ENCODE data around the gene ADCY2. TPM values are rescaled to one million over a fixed set of nuclear protein-coding genes. Genes with fewer than 3 reads are reported as not detected.

Gene ADCY2
- 1 to 10 TPM; 4.5 to 6.8 (median 6.3) TPM for polyA plus RNA-seq (ENCODE audit: insufficient read length in 3 of 3)
- long read RNA-seq, donor 1 = 0 reads
- long read RNA-seq, donor 2, full-length matches to known transcripts = 1 of 1 reads
- long read RNA-seq, donor 2, partial matches to known transcripts = 0 of 1 reads
- long read RNA-seq, donor 2, other reads (novel, unspliced or antisense) = 0 of 1 reads
- long read RNA-seq, donor 3, full-length matches to known transcripts = 1 of 1 reads
- long read RNA-seq, donor 3, partial matches to known transcripts = 0 of 1 reads
- long read RNA-seq, donor 3, other reads (novel, unspliced or antisense) = 0 of 1 reads
- long read RNA-seq, donor 4 = 0 reads
- long read RNA-seq, donor 5 = 0 reads
- long read RNA-seq, donor 6 = 0 reads
- long read RNA-seq, donor 7 = 0 reads
- long read RNA-seq, donor 8 = 0 reads
- long read RNA-seq, donor 9 = 0 reads
- long read RNA-seq, donor 10 = 0 reads
- long read RNA-seq, donor 11 = 0 reads
- long read RNA-seq, donor 12 = 0 reads
- long read RNA-seq, donor 13 = 0 reads
- long read RNA-seq, donor 14 = 0 reads
- long read RNA-seq, donor 15 = 0 reads
- long read RNA-seq, donor 16, full-length matches to known transcripts = 2 of 2 reads
- long read RNA-seq, donor 16, partial matches to known transcripts = 0 of 2 reads
- long read RNA-seq, donor 16, other reads (novel, unspliced or antisense) = 0 of 2 reads

GRCh38 chr5:7395947-7396712, at the start of gene ADCY2:
Gene ADCY2 (plus strand): TSS chr5:7396138. CDS start chr5:7396297, 159 bp downstream.
- no peak for DNase-seq (ENCODE audit: extremely low read depth in 1 of 11, low read depth in 9 of 11, low spot score in 4 of 11)

GRCh38 chr5:7347377-7347776, 48.6 kb upstream of the ADCY2 start:
- DNase-seq (ENCODE audit: extremely low read depth in 1 of 11, low read depth in 9 of 11, low spot score in 4 of 11) = no peak

- DNase-seq (ENCODE audit: extremely low read depth in 1 of 11, low read depth in 9 of 11, low spot score in 4 of 11) = no peak
Observed at GRCh38 chr5:7348168-7348854, 47.6 kb upstream of the ADCY2 start.

GRCh38 chr5:7361593-7361992, 34.3 kb upstream of the ADCY2 start:
- DNase-seq (ENCODE audit: extremely low read depth in 1 of 11, low read depth in 9 of 11, low spot score in 4 of 11) = no peak

- DNase-seq (ENCODE audit: extremely low read depth in 1 of 11, low read depth in 9 of 11, low spot score in 4 of 11) = no peak
Observed at GRCh38 chr5:7363067-7363677, 32.8 kb upstream of the ADCY2 start.

- DNase-seq (ENCODE audit: extremely low read depth in 1 of 11, low read depth in 9 of 11, low spot score in 4 of 11) = no peak
Observed at GRCh38 chr5:7364226-7364875, 31.6 kb upstream of the ADCY2 start.

GRCh38 chr5:7367780-7368179, 28.2 kb upstream of the ADCY2 start:
- DNase-seq (ENCODE audit: extremely low read depth in 1 of 11, low read depth in 9 of 11, low spot score in 4 of 11) = no peak

GRCh38 chr5:7372399-7372798, 23.5 kb upstream of the ADCY2 start:
- no peak for DNase-seq (ENCODE audit: extremely low read depth in 1 of 11, low read depth in 9 of 11, low spot score in 4 of 11)

- DNase-seq (ENCODE audit: extremely low read depth in 1 of 11, low read depth in 9 of 11, low spot score in 4 of 11) = no peak
Observed at GRCh38 chr5:7374186-7374585, 21.8 kb upstream of the ADCY2 start.

- no peak for DNase-seq (ENCODE audit: extremely low read depth in 1 of 11, low read depth in 9 of 11, low spot score in 4 of 11)
Observed at GRCh38 chr5:7375457-7375856, 20.5 kb upstream of the ADCY2 start.

GRCh38 chr5:7376871-7377270, 19.1 kb upstream of the ADCY2 start:
- no peak for DNase-seq (ENCODE audit: extremely low read depth in 1 of 11, low read depth in 9 of 11, low spot score in 4 of 11)

- no peak for DNase-seq (ENCODE audit: extremely low read depth in 1 of 11, low read depth in 9 of 11, low spot score in 4 of 11)
Observed at GRCh38 chr5:7377761-7378160, 18.2 kb upstream of the ADCY2 start.

- DNase-seq (ENCODE audit: extremely low read depth in 1 of 11, low read depth in 9 of 11, low spot score in 4 of 11) = no peak
Observed at GRCh38 chr5:7382588-7382987, 13.3 kb upstream of the ADCY2 start.

- no peak for DNase-seq (ENCODE audit: extremely low read depth in 1 of 11, low read depth in 9 of 11, low spot score in 4 of 11)
Observed at GRCh38 chr5:7385681-7386080, 10.3 kb upstream of the ADCY2 start.

GRCh38 chr5:7388553-7388952, 7.4 kb upstream of the ADCY2 start:
- DNase-seq (ENCODE audit: extremely low read depth in 1 of 11, low read depth in 9 of 11, low spot score in 4 of 11) = no peak

- DNase-seq (ENCODE audit: extremely low read depth in 1 of 11, low read depth in 9 of 11, low spot score in 4 of 11) = no peak
Observed at GRCh38 chr5:7391215-7391614, 4.7 kb upstream of the ADCY2 start.

GRCh38 chr5:7391814-7392692, 3.9 kb upstream of the ADCY2 start:
- DNase-seq (ENCODE audit: extremely low read depth in 1 of 11, low read depth in 9 of 11, low spot score in 4 of 11) = peak in 2 of 11 donors; percentile 34 to 53

- no peak for DNase-seq (ENCODE audit: extremely low read depth in 1 of 11, low read depth in 9 of 11, low spot score in 4 of 11)
Observed at GRCh38 chr5:7392693-7393024, 3.3 kb upstream of the ADCY2 start.
